ENCODE results near the gene CDX4. TPM values are rescaled to one million over a fixed set of nuclear protein-coding genes. Genes with fewer than 3 reads are reported as not detected.
"Not testable (repeated sequence)": the region's sequence is repeated elsewhere in the genome, so short reads cannot be mapped to it uniquely, and the experiment has no call there.

The CDX4 gene
- total RNA-seq, 1 donor, result not detected

DNA sequence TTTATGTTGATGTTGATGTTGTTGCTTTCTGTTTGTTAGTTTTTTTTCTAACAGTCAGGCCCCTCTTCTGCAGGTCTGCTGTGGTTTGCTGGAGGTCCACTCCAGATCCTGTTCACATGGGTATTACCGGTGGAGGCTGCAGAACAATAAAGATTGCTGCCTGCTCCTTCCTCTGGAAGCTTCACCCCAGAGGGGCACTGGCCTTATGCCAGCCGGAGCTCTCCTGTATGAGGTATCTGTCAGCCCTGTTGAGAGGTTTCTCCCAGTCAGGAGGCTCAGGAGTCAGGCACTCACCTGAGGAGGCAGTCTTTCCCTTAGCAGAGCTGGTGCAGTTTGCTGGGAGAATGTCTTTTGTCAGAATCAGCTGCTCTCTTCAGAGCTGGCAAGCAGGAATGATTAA lies 34.7 kb downstream of the CDX4 start:
- no peak for DNase-seq (ENCODE audit: insufficient read length, low spot score, missing footprints)
- TF ChIP-seq, protein P1, sequence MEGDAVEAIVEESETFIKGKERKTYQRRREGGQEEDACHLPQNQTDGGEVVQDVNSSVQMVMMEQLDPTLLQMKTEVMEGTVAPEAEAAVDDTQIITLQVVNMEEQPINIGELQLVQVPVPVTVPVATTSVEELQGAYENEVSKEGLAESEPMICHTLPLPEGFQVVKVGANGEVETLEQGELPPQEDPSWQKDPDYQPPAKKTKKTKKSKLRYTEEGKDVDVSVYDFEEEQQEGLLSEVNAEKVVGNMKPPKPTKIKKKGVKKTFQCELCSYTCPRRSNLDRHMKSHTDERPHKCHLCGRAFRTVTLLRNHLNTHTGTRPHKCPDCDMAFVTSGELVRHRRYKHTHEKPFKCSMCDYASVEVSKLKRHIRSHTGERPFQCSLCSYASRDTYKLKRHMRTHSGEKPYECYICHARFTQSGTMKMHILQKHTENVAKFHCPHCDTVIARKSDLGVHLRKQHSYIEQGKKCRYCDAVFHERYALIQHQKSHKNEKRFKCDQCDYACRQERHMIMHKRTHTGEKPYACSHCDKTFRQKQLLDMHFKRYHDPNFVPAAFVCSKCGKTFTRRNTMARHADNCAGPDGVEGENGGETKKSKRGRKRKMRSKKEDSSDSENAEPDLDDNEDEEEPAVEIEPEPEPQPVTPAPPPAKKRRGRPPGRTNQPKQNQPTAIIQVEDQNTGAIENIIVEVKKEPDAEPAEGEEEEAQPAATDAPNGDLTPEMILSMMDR (IDR thresholded peaks at IDR 0.05; ENCODE audit: extremely low read depth, low read depth, low read length), result no peak
- H3K4me3 ChIP-seq (ENCODE audit: insufficient read depth, low read length), result no peak overlapping the region
- no peak overlapping the region for H3K4me2 ChIP-seq (ENCODE audit: insufficient read depth, low read length)
- no peaks in the 10 kb centered on the region for H3K9me3 ChIP-seq (ENCODE audit: low read depth, low read length)
- H3K27ac ChIP-seq (ENCODE audit: low read depth, low read length), result no peak overlapping the region
- no peak overlapping the region for H2AFZ ChIP-seq (ENCODE audit: low read length)
- no peaks in the 10 kb centered on the region for H3K36me3 ChIP-seq (ENCODE audit: insufficient read depth, low read length)
- no peaks in the 10 kb centered on the region for H3K4me1 ChIP-seq (ENCODE audit: insufficient read depth, low read length)
- no peaks in the 10 kb centered on the region for H4K20me1 ChIP-seq (ENCODE audit: insufficient read depth, low read length)
- H3K79me2 ChIP-seq (ENCODE audit: insufficient read depth, low read length), result no peaks in the 10 kb centered on the region
- H3K27me3 ChIP-seq (ENCODE audit: insufficient read depth, low read length), result no peaks in the 10 kb centered on the region

DNA sequence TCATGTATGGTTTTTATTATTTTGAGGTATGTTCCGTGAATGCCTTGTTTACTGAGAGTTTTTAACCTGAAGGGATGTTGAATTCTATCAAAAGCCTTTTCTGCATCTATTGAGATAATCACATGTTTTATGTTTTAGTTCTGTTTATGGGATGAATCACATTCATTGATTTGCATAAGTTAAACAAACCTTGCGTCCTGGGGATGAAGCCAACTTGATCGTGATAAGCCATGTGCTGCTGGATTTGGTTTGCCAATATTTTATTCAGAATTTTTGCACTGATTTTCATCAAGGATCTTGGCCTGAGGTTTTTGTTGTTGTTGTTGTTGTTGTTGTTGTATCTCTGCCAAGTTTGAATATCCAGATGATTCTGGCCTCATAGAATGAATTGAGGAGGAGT lies 43.8 kb downstream of the CDX4 start:
- Histone ChIP-seq H3K27me3 (ENCODE audit: insufficient read depth, low read length) (no peaks in the 10 kb centered on the region), H4K20me1 (ENCODE audit: insufficient read depth, low read length) (no peaks in the 10 kb centered on the region), H3K4me1 (ENCODE audit: insufficient read depth, low read length) (no peaks in the 10 kb centered on the region), H3K27ac (ENCODE audit: low read depth, low read length) (no peak overlapping the region), H3K79me2 (ENCODE audit: insufficient read depth, low read length) (no peaks in the 10 kb centered on the region), H3K4me2 (ENCODE audit: insufficient read depth, low read length) (no peak overlapping the region), H3K36me3 (ENCODE audit: insufficient read depth, low read length) (no peaks in the 10 kb centered on the region), H2AFZ (ENCODE audit: low read length) (no peak overlapping the region), H3K9me3 (ENCODE audit: low read depth, low read length) (no peaks in the 10 kb centered on the region), H3K4me3 (ENCODE audit: insufficient read depth, low read length) (no peak overlapping the region)
- TF ChIP-seq, protein P1 (IDR thresholded peaks at IDR 0.05; ENCODE audit: extremely low read depth, low read depth, low read length), result no peak
- DNase-seq (ENCODE audit: insufficient read length, low spot score, missing footprints), result no peak

DNA sequence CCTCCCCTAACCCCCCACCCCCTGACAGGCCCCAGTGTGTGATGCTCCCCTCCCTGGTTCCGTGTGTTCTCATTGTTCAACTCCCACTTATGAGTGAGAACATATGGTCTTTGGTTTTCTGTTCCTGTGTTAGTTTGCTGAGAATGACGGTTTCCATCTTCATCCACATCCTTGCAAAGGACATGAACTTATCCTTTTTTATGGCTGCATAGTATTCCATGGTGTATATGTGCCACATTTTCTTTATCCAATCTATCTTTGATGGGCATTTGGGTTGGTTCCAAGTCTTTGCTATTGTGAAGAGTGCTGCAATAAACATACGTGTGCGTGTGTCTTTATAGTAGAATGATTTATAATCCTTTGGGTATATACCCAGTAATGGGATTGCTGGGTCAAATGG lies 45.3 kb downstream of the CDX4 start:
- DNase-seq (ENCODE audit: insufficient read length, low spot score, missing footprints); H3K79me2 ChIP-seq (ENCODE audit: insufficient read depth, low read length); H2AFZ ChIP-seq (ENCODE audit: low read length); H3K27me3 ChIP-seq (ENCODE audit: insufficient read depth, low read length); H3K4me3 ChIP-seq (ENCODE audit: insufficient read depth, low read length); H4K20me1 ChIP-seq (ENCODE audit: insufficient read depth, low read length); H3K4me1 ChIP-seq (ENCODE audit: insufficient read depth, low read length); H3K27ac ChIP-seq (ENCODE audit: low read depth, low read length); H3K4me2 ChIP-seq (ENCODE audit: insufficient read depth, low read length); H3K9me3 ChIP-seq (ENCODE audit: low read depth, low read length); H3K36me3 ChIP-seq (ENCODE audit: insufficient read depth, low read length): not testable (repeated sequence)

Small RNA genes within 50 kb of the gene (small RNA-seq; reads per million reads assigned to genes)
- gene MORF4L1P6 (not detected), gene RNU6-1044P (not detected)

Other genes starting within 250 kb of the CDX4 start
- 0.29 TPM in 1 of 2 replicates, not detected in the other for gene NAP1L2, start 232.2 kb upstream of the CDX4 start, total RNA-seq
- gene CHIC1, start 116.1 kb downstream of the CDX4 start, total RNA-seq, result 12.3 and 13.3 TPM in 2 replicates